ENCODE measurements around the gene MCF2L2.
A peak's percentile ranks its signal among the peaks of the same experiment; 100 is the strongest.

Gene MCF2L2

DNA sequence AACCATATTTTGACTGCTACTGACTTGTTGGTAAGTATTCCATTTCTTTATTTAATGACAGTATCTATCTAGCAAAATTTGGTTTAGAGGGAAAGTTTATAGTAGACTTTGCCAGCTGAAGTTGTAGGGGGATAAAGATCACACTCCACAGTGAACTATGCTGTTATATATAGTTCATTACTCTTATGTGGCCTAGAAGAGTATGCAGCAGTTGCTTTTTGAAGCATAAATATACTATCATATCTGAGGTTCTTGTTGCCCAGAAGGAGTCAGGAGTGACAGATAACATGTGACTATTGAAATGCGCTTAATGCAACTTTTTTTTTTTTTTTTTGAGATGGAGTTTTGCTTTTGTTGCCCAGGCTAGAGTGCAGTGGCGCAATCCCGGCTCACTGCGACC lies 25.6 kb upstream of the MCF2L2 start:
- TF ChIP-seq, protein P1, sequence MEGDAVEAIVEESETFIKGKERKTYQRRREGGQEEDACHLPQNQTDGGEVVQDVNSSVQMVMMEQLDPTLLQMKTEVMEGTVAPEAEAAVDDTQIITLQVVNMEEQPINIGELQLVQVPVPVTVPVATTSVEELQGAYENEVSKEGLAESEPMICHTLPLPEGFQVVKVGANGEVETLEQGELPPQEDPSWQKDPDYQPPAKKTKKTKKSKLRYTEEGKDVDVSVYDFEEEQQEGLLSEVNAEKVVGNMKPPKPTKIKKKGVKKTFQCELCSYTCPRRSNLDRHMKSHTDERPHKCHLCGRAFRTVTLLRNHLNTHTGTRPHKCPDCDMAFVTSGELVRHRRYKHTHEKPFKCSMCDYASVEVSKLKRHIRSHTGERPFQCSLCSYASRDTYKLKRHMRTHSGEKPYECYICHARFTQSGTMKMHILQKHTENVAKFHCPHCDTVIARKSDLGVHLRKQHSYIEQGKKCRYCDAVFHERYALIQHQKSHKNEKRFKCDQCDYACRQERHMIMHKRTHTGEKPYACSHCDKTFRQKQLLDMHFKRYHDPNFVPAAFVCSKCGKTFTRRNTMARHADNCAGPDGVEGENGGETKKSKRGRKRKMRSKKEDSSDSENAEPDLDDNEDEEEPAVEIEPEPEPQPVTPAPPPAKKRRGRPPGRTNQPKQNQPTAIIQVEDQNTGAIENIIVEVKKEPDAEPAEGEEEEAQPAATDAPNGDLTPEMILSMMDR (IDR thresholded peaks at IDR 0.05; ENCODE audit: extremely low read depth, insufficient read depth, missing control alignments): no peak
- DNase-seq (ENCODE audit: low spot score): no peak
- in situ Hi-C loops (cut with MboI; ENCODE audit: low pct_unique_long_range_greater_than_20kb, low sequenced_read_pairs, unreplicated experiment): no loop called here

GRCh38 chr3:183449791-183450190 lies 21.4 kb upstream of the MCF2L2 start:
- in situ Hi-C loops (cut with MboI; ENCODE audit: low pct_unique_long_range_greater_than_20kb, low sequenced_read_pairs, unreplicated experiment): no loop called here
- no peak for DNase-seq (ENCODE audit: low spot score)
- TF ChIP-seq, protein P1 (IDR thresholded peaks at IDR 0.05; ENCODE audit: extremely low read depth, insufficient read depth, missing control alignments): no peak

DNA sequence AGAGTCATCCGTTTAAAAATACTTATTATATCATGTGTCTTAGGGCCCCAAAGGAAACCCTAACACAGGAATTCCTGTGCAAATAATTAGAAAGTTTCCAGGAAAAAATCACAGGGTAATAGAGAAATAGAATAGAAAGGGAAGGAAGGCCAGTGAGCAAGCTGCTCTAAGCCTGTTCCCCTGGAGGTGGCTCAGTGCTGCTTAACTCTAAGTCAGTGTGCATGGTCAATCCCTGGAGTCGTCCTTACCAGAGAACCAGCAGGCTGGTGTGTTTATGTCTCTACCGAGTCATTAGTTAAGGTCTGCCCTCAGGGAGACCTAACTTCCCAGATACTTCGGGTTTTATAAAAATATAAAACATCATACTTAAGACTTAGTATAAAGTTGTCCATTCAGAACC lies 21.0 kb upstream of the MCF2L2 start:
- no peak for DNase-seq (ENCODE audit: low spot score)
- in situ Hi-C loops (cut with MboI; ENCODE audit: low pct_unique_long_range_greater_than_20kb, low sequenced_read_pairs, unreplicated experiment): no loop called here
- TF ChIP-seq, protein P1 (IDR thresholded peaks at IDR 0.05; ENCODE audit: extremely low read depth, insufficient read depth, missing control alignments): no peak

GRCh38 chr3:183448369-183449128 lies 20.1 kb upstream of the MCF2L2 start:
- in situ Hi-C loops (cut with MboI; ENCODE audit: low pct_unique_long_range_greater_than_20kb, low sequenced_read_pairs, unreplicated experiment): no loop called here
- DNase-seq (ENCODE audit: low spot score): no peak
- TF ChIP-seq, protein P1 (IDR thresholded peaks at IDR 0.05; ENCODE audit: extremely low read depth, insufficient read depth, missing control alignments): no peak

DNA sequence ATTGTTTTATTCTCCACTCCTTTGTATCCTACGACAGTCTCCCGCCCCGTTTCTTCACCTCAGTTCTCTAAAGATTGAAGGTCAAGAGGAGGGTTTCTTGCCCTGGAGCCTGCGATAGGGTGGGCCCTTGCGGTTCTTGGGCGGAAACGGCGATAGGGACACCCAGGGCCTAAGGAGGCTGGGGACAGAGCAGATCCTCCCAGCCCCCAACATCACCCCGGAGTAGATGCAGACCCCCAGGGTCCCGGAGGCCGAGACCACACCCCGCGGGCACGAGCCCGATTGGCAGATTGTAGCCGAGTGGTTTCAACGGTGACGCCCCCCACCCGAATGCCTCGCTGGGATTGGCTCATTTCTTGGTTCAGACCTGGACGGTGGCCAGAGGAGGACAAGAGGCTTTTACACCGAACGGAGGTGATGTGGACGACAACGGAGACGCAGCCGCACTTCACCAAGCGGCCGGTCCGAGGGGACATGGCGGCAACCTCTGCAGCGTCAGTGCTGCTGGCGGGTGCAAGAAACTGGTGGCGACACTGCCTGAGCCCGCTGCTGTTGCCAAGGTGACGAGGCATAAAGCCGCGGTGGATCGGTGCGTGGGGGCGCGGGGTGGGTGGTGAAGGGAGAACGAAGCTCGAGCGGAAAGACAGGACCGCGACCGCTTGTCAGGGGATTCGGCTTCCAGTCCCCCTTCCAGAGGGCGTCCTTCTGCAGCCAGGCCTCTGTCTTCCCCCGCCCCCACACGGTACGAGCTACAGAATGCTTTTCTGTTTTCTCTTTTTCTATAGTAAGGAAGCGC lies 19.0 kb upstream of the MCF2L2 start:
- in situ Hi-C loops (cut with MboI; ENCODE audit: low pct_unique_long_range_greater_than_20kb, low sequenced_read_pairs, unreplicated experiment): no loop called here
- DNase-seq (ENCODE audit: low spot score): peak; percentile 88
- TF ChIP-seq, protein P1 (IDR thresholded peaks at IDR 0.05; ENCODE audit: extremely low read depth, insufficient read depth, missing control alignments): no peak

- TF ChIP-seq, protein P1 (IDR thresholded peaks at IDR 0.05; ENCODE audit: extremely low read depth, insufficient read depth, missing control alignments): no peak
- no peak for DNase-seq (ENCODE audit: low spot score)
- in situ Hi-C loops (cut with MboI; ENCODE audit: low pct_unique_long_range_greater_than_20kb, low sequenced_read_pairs, unreplicated experiment): no loop called here
Observed at GRCh38 chr3:183446838-183447205, 18.4 kb upstream of the MCF2L2 start.
